GM23338 (cell line): Measurements from ENCODE around the gene TAF11L13.

Experiments used
- CREB1 ChIP-seq: fragments of 250-450 bp; sonication (Bioruptor Pico); IDR thresholded peaks from 2 replicates; pipeline ENCODE4 v1.5.0; 2020; ENCODE audit warnings: low read depth, mild to moderate bottlenecking, moderate library complexity
- EZH2 ChIP-seq: fragments of 200-600 bp; sonication (generic); IDR thresholded peaks from one replicate; pipeline ENCODE4 v1.8.0; 2017; ENCODE audit warnings: antibody characterized with exemption, mild to moderate bottlenecking, low read depth; ENCODE audit not compliant: unreplicated experiment
- EZH2phosphoT487 ChIP-seq: fragments of 200-600 bp; sonication (generic); IDR thresholded peaks from one replicate; pipeline ENCODE4 v1.8.1; 2018; ENCODE audit warnings: antibody characterized with exemption; ENCODE audit not compliant: unreplicated experiment
- JUNB ChIP-seq: IDR thresholded peaks from one replicate; pipeline ENCODE4 v1.6.1; 2016; ENCODE audit warnings: antibody characterized with exemption; ENCODE audit not compliant: unreplicated experiment
- POLR2AphosphoS5 ChIP-seq: IDR thresholded peaks from 2 replicates; pipeline ENCODE4 v1.6.1; 2016; ENCODE audit warnings: antibody characterized with exemption, low read depth
- STAT1 ChIP-seq: IDR thresholded peaks from one replicate; pipeline ENCODE4 v1.6.1; 2016; ENCODE audit warnings: antibody characterized with exemption; ENCODE audit not compliant: unreplicated experiment
- ZNF331 ChIP-seq: fragments of 250-450 bp; sonication (Bioruptor Pico); IDR thresholded peaks from 2 replicates; pipeline ENCODE4 v1.5.0; 2020; ENCODE audit warnings: low read depth, mild to moderate bottlenecking, moderate library complexity
- TF ChIP-seq, protein P1 (sequence below), 2 experiments: fragments of 200-600 bp in 1 of 2; sonication (generic) in 1 of 2; conservative IDR thresholded peaks; 2 replicates each; pipeline versions ENCODE4 v1.5.1 to v1.6.1; 2016 to 2017; ENCODE audit warnings: antibody characterized with exemption in 2 of 2, low read depth in 2 of 2, mild to moderate bottlenecking in 2 of 2, moderate library complexity in 1 of 2
- TF ChIP-seq, protein P2 (sequence below): fragments of 250-450 bp; sonication (Bioruptor Pico); IDR thresholded peaks from 2 replicates; pipeline ENCODE4 v1.5.0; 2020; ENCODE audit warnings: mild to moderate bottlenecking, moderate library complexity
- TF ChIP-seq, protein P3 (sequence below): IDR thresholded peaks from one replicate; pipeline ENCODE4 v1.6.1; 2018; ENCODE audit warnings: antibody characterized with exemption; ENCODE audit not compliant: unreplicated experiment
- TF ChIP-seq, protein P4 (sequence below): IDR thresholded peaks from 2 replicates; pipeline ENCODE4 v1.6.1; 2016; ENCODE audit warnings: antibody characterized with exemption

DNA sequence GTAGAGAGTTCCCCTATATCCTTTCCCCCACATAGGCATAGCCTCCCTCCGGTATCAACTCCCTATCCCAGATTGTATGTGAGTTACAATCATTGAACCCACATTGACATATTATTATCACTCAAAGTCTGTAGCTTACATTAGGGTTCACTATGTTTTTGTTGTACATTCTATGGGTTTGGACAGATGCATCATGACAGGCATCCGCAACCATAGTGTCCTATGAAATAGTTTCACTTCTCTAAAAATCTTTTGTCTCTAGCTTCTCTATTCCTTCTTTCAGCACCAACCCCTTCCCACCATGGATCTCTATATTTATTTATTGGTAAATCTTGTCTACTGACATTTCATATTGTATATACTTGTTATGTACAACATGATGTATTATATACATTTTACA is 33.9 kb downstream of the TAF11L13 start:
- no peak for TF ChIP-seq POLR2AphosphoS5
- TF ChIP-seq, protein P1, sequence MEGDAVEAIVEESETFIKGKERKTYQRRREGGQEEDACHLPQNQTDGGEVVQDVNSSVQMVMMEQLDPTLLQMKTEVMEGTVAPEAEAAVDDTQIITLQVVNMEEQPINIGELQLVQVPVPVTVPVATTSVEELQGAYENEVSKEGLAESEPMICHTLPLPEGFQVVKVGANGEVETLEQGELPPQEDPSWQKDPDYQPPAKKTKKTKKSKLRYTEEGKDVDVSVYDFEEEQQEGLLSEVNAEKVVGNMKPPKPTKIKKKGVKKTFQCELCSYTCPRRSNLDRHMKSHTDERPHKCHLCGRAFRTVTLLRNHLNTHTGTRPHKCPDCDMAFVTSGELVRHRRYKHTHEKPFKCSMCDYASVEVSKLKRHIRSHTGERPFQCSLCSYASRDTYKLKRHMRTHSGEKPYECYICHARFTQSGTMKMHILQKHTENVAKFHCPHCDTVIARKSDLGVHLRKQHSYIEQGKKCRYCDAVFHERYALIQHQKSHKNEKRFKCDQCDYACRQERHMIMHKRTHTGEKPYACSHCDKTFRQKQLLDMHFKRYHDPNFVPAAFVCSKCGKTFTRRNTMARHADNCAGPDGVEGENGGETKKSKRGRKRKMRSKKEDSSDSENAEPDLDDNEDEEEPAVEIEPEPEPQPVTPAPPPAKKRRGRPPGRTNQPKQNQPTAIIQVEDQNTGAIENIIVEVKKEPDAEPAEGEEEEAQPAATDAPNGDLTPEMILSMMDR (conservative IDR thresholded peaks at IDR 0.05; ENCODE audit: low read depth in 2 of 2), result no peak
- no peak for TF ChIP-seq EZH2
- TF ChIP-seq ZNF331 (CRISPR knock-in tag), result no peak
- TF ChIP-seq CREB1 (CRISPR knock-in tag), result no peak
- TF ChIP-seq, protein P2, sequence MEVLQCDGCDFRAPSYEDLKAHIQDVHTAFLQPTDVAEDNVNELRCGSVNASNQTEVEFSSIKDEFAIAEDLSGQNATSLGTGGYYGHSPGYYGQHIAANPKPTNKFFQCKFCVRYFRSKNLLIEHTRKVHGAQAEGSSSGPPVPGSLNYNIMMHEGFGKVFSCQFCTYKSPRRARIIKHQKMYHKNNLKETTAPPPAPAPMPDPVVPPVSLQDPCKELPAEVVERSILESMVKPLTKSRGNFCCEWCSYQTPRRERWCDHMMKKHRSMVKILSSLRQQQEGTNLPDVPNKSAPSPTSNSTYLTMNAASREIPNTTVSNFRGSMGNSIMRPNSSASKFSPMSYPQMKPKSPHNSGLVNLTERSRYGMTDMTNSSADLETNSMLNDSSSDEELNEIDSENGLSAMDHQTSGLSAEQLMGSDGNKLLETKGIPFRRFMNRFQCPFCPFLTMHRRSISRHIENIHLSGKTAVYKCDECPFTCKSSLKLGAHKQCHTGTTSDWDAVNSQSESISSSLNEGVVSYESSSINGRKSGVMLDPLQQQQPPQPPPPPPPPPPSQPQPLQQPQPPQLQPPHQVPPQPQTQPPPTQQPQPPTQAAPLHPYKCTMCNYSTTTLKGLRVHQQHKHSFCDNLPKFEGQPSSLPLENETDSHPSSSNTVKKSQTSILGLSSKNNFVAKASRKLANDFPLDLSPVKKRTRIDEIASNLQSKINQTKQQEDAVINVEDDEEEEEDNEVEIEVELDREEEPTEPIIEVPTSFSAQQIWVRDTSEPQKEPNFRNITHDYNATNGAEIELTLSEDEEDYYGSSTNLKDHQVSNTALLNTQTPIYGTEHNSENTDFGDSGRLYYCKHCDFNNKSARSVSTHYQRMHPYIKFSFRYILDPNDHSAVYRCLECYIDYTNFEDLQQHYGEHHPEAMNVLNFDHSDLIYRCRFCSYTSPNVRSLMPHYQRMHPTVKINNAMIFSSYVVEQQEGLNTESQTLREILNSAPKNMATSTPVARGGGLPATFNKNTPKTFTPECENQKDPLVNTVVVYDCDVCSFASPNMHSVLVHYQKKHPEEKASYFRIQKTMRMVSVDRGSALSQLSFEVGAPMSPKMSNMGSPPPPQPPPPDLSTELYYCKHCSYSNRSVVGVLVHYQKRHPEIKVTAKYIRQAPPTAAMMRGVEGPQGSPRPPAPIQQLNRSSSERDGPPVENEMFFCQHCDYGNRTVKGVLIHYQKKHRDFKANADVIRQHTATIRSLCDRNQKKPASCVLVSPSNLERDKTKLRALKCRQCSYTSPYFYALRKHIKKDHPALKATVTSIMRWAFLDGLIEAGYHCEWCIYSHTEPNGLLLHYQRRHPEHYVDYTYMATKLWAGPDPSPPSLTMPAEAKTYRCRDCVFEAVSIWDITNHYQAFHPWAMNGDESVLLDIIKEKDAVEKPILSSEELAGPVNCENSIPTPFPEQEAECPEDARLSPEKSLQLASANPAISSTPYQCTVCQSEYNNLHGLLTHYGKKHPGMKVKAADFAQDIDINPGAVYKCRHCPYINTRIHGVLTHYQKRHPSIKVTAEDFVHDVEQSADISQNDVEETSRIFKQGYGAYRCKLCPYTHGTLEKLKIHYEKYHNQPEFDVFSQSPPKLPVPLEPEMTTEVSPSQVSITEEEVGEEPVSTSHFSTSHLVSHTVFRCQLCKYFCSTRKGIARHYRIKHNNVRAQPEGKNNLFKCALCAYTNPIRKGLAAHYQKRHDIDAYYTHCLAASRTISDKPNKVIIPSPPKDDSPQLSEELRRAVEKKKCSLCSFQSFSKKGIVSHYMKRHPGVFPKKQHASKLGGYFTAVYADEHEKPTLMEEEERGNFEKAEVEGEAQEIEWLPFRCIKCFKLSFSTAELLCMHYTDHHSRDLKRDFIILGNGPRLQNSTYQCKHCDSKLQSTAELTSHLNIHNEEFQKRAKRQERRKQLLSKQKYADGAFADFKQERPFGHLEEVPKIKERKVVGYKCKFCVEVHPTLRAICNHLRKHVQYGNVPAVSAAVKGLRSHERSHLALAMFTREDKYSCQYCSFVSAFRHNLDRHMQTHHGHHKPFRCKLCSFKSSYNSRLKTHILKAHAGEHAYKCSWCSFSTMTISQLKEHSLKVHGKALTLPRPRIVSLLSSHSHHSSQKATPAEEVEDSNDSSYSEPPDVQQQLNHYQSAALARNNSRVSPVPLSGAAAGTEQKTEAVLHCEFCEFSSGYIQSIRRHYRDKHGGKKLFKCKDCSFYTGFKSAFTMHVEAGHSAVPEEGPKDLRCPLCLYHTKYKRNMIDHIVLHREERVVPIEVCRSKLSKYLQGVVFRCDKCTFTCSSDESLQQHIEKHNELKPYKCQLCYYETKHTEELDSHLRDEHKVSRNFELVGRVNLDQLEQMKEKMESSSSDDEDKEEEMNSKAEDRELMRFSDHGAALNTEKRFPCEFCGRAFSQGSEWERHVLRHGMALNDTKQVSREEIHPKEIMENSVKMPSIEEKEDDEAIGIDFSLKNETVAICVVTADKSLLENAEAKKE, result no peak
- TF ChIP-seq EZH2phosphoT487, result no peak
- TF ChIP-seq, protein P3, sequence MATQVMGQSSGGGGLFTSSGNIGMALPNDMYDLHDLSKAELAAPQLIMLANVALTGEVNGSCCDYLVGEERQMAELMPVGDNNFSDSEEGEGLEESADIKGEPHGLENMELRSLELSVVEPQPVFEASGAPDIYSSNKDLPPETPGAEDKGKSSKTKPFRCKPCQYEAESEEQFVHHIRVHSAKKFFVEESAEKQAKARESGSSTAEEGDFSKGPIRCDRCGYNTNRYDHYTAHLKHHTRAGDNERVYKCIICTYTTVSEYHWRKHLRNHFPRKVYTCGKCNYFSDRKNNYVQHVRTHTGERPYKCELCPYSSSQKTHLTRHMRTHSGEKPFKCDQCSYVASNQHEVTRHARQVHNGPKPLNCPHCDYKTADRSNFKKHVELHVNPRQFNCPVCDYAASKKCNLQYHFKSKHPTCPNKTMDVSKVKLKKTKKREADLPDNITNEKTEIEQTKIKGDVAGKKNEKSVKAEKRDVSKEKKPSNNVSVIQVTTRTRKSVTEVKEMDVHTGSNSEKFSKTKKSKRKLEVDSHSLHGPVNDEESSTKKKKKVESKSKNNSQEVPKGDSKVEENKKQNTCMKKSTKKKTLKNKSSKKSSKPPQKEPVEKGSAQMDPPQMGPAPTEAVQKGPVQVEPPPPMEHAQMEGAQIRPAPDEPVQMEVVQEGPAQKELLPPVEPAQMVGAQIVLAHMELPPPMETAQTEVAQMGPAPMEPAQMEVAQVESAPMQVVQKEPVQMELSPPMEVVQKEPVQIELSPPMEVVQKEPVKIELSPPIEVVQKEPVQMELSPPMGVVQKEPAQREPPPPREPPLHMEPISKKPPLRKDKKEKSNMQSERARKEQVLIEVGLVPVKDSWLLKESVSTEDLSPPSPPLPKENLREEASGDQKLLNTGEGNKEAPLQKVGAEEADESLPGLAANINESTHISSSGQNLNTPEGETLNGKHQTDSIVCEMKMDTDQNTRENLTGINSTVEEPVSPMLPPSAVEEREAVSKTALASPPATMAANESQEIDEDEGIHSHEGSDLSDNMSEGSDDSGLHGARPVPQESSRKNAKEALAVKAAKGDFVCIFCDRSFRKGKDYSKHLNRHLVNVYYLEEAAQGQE, result no peak
- no peak for TF ChIP-seq JUNB
- TF ChIP-seq, protein P4, sequence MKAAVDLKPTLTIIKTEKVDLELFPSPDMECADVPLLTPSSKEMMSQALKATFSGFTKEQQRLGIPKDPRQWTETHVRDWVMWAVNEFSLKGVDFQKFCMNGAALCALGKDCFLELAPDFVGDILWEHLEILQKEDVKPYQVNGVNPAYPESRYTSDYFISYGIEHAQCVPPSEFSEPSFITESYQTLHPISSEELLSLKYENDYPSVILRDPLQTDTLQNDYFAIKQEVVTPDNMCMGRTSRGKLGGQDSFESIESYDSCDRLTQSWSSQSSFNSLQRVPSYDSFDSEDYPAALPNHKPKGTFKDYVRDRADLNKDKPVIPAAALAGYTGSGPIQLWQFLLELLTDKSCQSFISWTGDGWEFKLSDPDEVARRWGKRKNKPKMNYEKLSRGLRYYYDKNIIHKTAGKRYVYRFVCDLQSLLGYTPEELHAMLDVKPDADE, result no peak
- no peak for TF ChIP-seq STAT1
